AG09319 (cell line): ENCODE data around the gene PIEZO1.

Experiments
- DNase-seq: peaks from one replicate; pipeline ENCODE4 v3.0.0-alpha.2; 2010; ENCODE audit warnings: low read depth; ENCODE audit errors: extremely low read depth
- TF ChIP-seq, protein P1 (sequence below): IDR thresholded peaks from 2 replicates; pipeline ENCODE4 v1.5.1; 2011; ENCODE audit warnings: low read depth, mild to moderate bottlenecking, inconsistent platforms, low read length, moderate library complexity

The PIEZO1 gene

DNA sequence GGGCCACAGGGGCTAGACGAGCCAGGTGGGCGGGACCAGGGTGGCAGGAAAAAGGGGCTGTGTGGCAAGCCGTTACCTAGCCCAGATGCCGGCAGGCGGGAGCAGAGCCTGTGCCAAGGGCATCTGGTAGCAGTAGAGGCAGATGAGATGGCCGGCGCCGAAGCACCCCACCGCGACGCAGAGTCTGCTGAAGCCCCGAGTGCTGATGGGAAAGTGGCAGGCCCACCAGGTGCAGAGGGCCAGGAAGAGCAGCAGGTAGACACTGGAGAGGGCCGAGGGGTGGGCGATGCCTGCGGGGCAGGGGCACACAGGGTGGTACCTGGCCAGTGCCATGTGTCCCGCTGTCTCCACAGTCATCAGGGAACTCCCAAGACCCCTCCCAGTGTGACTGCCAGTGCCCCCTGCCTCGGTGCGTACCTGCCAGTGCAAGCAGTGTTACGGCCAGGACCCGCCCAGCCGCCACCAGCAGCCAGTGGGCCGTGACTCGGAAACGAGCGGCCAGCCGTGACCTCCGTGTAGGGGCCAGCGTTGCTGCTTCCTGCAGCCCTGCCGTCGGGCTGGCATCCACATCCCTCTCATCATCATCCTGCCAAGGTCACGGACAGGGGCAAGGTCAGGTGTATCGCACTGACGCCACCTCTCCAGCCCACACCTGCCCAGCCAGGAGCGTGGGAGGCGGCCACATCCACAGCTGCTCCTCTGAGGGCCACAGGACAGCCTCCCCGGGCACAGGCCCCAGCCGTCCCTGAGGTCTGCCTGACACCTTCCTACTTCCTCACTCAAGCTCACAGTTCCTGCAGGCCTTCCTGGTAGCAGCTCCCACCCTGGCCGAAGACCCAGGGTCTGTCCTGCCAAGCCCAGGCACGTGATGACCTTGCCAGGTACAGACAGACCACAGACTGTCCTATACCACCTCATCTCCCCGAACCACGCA, 46.6 kb downstream of the PIEZO1 start:
- no peak for DNase-seq
- TF ChIP-seq, protein P1, sequence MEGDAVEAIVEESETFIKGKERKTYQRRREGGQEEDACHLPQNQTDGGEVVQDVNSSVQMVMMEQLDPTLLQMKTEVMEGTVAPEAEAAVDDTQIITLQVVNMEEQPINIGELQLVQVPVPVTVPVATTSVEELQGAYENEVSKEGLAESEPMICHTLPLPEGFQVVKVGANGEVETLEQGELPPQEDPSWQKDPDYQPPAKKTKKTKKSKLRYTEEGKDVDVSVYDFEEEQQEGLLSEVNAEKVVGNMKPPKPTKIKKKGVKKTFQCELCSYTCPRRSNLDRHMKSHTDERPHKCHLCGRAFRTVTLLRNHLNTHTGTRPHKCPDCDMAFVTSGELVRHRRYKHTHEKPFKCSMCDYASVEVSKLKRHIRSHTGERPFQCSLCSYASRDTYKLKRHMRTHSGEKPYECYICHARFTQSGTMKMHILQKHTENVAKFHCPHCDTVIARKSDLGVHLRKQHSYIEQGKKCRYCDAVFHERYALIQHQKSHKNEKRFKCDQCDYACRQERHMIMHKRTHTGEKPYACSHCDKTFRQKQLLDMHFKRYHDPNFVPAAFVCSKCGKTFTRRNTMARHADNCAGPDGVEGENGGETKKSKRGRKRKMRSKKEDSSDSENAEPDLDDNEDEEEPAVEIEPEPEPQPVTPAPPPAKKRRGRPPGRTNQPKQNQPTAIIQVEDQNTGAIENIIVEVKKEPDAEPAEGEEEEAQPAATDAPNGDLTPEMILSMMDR: no peak

DNA sequence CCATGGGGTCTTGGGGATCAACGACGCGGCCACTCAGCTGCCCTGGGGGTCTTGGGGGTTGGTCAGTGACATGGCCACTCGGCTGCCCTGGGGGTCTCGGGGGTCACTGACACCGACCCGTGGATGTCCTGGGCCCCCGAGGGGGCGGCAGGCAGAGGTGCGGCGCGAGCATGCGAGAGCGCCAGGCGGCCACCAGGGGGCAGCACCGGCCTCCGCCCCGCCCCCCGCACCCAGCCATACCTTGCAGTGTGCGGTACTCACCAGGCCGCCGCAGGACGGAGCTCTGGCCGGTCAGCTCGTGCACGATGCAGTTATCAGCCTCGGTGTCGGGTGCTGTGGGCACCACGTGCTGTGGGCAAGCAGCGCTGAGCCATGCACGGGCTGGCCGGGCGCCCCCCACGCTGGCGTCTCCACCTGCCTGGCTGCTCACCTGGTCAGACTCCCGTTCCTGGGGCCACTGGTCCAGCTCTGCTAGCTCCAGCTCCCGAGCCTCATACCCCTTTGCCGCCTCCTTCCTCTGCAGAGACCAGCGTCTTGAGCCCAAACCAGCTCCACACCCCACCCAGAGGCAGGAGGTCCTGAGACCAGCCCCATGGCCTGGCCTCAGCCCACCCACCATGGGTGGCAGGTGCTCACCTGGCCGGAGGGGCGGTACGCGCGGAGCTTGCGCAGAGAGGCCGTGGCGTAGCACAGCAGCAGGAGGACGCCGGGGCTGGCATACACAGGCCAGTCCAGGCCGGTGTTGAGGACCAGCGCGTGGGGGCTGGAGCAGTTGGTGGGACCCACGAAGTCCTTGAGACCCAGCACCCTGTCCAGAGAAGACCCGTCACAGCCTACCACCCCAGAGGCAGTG, 47.5 kb downstream of the PIEZO1 start:
- peak; percentile 25 for DNase-seq
- TF ChIP-seq, protein P1: peak; percentile 67

DNA sequence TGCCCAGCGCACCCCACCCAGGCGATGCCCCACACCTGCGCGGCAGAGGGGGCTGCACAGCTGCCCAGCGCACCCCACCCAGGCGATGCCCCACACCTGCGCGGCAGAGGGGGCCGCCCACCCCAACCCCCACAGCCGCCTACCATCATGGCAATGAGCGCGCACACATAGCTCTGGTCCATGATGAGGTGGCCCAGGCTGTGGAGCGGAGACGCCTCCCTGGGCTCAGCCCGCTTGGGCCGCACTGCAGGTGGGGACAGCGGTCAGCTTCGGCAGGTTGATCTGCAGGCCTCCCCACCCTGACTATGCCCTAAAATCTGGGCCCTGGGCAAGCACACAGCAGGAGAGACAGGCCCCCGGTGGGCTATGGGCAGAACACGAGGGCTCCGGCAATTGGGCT, 48.5 kb downstream of the PIEZO1 start:
- no peak for DNase-seq
- TF ChIP-seq, protein P1: no peak

DNA sequence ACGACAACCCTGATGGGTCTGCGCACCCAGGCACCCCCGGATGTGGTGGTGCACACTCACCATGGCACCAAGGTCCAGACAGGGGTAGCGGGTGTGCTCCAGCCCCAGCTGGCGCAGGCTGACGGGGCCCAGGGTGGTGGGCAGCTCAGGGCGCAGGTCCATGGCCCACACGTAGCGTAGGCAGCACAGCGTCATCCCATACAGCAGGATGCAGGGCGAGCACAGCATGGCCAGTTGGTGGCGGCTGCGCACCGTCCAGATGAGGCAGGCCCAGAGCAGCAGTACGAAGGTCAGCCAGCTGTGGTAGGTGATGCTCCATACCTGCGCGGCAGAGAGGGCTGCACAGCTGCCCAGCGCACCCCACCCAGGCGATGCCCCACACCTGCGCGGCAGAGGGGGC, 48.9 kb downstream of the PIEZO1 start:
- TF ChIP-seq, protein P1: no peak
- DNase-seq: no peak

DNA sequence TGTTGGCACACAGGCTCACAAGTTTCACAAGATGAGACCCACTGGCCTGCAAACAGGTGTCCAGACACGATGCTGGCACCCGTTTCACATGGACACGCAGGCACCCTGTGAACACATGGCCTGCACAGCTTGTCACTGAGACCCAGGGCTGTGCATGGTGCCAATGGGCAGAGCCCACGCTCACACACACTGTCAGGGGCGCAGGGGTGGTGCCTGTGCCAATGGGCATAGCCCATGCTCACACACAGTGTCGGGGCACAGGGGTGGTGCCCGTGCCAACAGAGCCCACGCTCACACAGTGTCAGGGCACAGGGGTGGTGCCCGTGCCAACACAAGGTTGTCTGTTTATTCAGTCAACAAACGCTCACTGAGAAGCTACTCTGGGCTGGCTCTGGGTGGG, 49.4 kb downstream of the PIEZO1 start:
- DNase-seq: no peak
- TF ChIP-seq, protein P1: no peak

DNA sequence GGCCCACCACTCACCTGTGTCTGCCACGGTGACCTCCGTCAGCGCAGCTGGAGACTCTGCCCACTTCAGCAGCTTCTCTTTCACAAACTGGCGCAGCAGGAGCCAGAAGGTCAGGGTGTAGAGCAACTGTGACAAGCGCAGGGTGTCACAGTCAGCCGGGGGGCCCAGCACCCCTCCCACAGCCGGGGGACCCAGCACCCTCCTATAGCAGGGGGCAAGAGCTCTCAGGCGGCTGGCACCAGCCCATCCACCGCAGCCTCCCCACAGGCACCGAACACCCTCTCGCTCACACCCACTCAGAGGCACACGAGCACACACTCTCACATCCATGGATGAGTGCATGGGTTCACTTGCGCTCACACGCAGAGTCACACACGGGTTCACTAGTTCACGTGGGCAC, 49.9 kb downstream of the PIEZO1 start:
- TF ChIP-seq, protein P1: no peak
- no peak for DNase-seq

DNA sequence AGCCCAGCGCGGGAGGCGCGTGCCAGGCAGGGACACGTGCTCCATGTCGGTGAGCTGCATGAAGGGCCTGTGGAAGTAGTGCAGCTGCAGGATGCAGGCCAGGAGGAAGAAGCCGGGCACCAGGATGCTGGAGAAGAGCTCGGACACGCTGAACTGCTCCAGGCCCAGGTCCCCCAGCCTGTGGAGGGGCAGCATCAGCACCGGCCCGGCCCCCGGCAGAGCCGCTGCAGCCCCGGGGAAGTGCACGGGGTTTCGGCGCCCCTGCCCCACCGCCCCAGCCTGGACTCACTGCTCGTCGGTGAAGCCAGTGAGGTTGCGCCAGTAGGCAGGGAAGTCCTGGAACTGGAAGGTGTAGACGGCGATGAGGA, 50.7 kb downstream of the PIEZO1 start:
- no peak for DNase-seq
- TF ChIP-seq, protein P1: no peak
